ENCODE measurements around the gene EPHB1.

DNA sequence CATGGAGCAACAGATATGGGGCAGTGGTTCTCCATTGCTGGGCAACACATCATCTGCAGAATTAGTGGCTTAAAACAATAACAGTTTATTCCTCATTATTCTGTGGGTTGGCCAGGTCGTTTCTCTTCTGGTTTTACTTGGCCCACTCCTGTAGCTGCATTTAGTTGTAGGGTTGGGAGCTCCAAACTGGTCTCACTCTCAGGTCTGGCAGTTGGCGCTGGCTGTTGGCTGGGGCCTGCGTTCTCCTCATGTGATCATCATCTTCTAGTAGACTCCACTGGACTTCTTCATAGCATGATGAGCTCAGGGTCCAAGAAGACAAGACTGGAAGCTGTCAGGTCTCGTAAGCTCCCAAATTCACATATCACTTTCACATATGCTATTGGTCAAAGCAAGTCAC is 91.9 kb downstream of the EPHB1 start:
- TF ChIP-seq GABPA (IDR thresholded peaks at IDR 0.05 in 1 of 2, conservative IDR thresholded peaks at IDR 0.05 in 1 of 2) (no peak), YY1 (IDR thresholded peaks at IDR 0.05) (no peak), CTCF (IDR thresholded peaks at IDR 0.05; ENCODE audit: low read depth, low read length, missing input control) (no peak)
